ENCODE measurements around the gene DUSP15.

Gene DUSP15

DNA sequence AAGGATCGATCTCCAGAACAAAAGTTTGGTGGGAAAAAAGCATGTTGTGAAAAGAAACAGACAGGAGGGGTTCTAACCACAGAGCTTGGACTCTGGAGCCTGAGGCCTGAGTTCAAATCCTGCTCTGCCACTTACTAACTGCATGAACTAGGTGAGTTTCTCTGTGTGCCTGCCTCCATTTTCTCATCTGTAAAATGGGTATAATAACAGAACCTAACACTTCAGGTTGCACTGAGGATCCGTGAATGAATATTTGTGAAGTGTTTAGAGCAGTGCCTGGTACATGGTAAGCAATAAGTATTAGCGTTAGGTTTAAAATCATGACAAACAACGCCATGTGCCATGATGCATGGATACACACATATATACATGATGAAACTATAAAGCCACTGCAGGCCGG lies 36.7 kb upstream of the DUSP15 start:
- FAIRE-seq: no peak

DNA sequence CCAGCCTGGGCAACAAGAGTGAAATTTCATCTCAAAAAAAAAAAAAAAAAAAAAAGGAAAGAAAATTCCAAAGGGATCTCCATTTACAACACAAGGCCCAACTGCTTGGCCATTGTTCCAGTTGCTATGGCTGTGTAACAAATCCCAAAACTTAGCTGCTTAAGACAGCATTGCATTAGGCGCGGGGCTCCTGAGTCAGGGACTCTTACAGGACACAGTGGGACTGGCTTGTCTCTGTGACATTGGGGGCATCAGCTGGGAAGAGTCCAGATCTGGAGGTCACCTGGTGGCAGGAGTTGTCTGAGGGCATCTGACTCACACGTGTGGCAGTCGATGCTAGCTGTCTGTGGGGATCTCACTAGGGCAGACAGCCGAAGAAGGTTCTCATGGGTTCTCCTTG lies 35.7 kb upstream of the DUSP15 start:
- no peak for DNase-seq (ENCODE audit: insufficient read length, low spot score)
- TF ChIP-seq CTCF (IDR thresholded peaks at IDR 0.05; ENCODE audit: insufficient read depth, missing control alignments): no peak
- FAIRE-seq: no peak

More for the DNA sequence above, 36.7 kb upstream of the DUSP15 start:
- no peak for DNase-seq (ENCODE audit: insufficient read length, low spot score)
- no peak for TF ChIP-seq CTCF (IDR thresholded peaks at IDR 0.05; ENCODE audit: insufficient read depth, missing control alignments)

- FAIRE-seq (no peak), DNase-seq (ENCODE audit: insufficient read length, low spot score) (no peak)
- TF ChIP-seq CTCF (IDR thresholded peaks at IDR 0.05; ENCODE audit: insufficient read depth, missing control alignments): no peak
These were observed 33.5 kb upstream of the DUSP15 start for GRCh38 chr20:31903627-31904386.

GRCh38 chr20:31901615-31902014 lies 31.3 kb upstream of the DUSP15 start:
- TF ChIP-seq CTCF (IDR thresholded peaks at IDR 0.05; ENCODE audit: insufficient read depth, missing control alignments): no peak
- DNase-seq (ENCODE audit: insufficient read length, low spot score) (no peak), FAIRE-seq (no peak)

- DNase-seq (ENCODE audit: insufficient read length, low spot score) (no peak), FAIRE-seq (no peak)
- TF ChIP-seq CTCF (IDR thresholded peaks at IDR 0.05; ENCODE audit: insufficient read depth, missing control alignments): no peak
These were observed 27.2 kb upstream of the DUSP15 start for GRCh38 chr20:31897541-31897940.

GRCh38 chr20:31896049-31896448 lies 25.7 kb upstream of the DUSP15 start:
- TF ChIP-seq CTCF (IDR thresholded peaks at IDR 0.05; ENCODE audit: insufficient read depth, missing control alignments): no peak
- FAIRE-seq (no peak), DNase-seq (ENCODE audit: insufficient read length, low spot score) (no peak)

DNA sequence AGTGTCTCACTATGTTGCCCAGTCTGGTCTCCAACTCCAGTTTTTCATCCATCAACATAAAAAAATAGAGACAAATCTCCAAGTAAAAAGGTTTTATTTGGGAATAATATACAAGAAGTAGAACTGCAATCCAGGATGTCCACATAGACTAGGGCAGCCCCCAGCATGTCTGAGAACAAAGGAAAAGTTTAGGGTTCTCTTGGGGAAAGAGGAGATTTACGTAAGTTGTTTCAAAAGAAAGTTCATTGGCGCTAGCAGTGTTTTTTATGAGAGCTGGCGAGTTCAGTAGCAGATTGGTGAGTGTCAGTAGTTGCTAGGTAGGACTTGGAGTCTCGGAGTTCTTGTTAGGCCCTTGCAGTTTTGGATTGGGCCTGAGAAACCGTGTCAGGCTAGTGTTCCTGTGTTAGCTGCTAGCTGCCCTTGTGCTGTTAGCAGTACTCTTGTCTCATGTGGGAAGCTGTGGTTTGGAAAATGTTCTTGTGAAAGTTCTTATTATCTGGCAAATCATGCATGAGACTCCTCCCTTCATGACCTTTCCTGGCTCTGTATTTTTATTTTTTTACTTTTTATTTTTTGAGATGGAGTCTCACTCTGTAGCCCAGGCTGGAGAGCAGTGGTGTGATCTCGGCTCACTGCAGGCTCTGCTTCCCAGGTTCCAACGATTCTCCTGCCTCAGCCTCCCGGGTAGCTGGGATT lies 24.8 kb upstream of the DUSP15 start:
- no peak for DNase-seq (ENCODE audit: insufficient read length, low spot score)
- no peak for TF ChIP-seq CTCF (IDR thresholded peaks at IDR 0.05; ENCODE audit: insufficient read depth, missing control alignments)
- FAIRE-seq: no peak
